Activated CD8-positive, alpha-beta T cell treated with anti-CD3 and anti-CD28 coated beads, Interleukin-2, amount 10 ng/mL, durations not matched to agents 7 days and 5 days (primary cell): Measurements from ENCODE around the gene CACNA1G. TPM values are rescaled to one million over a fixed set of nuclear protein-coding genes. Genes with fewer than 3 reads are reported as not detected.

Experiments used
- ATAC-seq: fragments of 150-1000 bp; cut with Tn5 transposase; one replicate; pipeline ENCODE4 v1.10.0; 2021; ENCODE audit warnings: moderate library complexity
- CTCF ChIA-PET: fragments of 350-600 bp; sonication (Branson Sonifier 250); formaldehyde crosslinking; loops from one replicate; lab custom pipeline; 2021; ENCODE audit warnings: antibody characterized with exemption; lab: Charles Lee
- POLR2A ChIA-PET: fragments of 350-600 bp; sonication (Branson Sonifier 250); formaldehyde crosslinking; loops from one replicate; lab custom pipeline; 2021; ENCODE audit warnings: antibody characterized with exemption; lab: Charles Lee
- DNase-seq: peaks from one replicate; pipeline ENCODE4 v3.0.0-alpha.2; 2020
- H3K27ac Mint-ChIP-seq: one replicate; pipeline ENCODE4 v1.8.0; 2021; ENCODE audit warnings: mild to moderate bottlenecking, mixed read lengths
- H3K27me3 Mint-ChIP-seq: one replicate; pipeline ENCODE4 v1.8.0; 2021; ENCODE audit warnings: low read depth, mixed read lengths
- H3K36me3 Mint-ChIP-seq: one replicate; pipeline ENCODE4 v1.8.0; 2021; ENCODE audit warnings: low read depth, mixed read lengths
- H3K4me1 Mint-ChIP-seq: one replicate; pipeline ENCODE4 v1.8.0; 2021; ENCODE audit warnings: low read depth, mixed read lengths
- H3K4me3 Mint-ChIP-seq: one replicate; pipeline ENCODE4 v1.8.0; 2021; ENCODE audit warnings: mild to moderate bottlenecking, mixed read lengths
- H3K9me3 Mint-ChIP-seq: one replicate; pipeline ENCODE4 v1.8.0; 2022; ENCODE audit warnings: mixed read lengths; ENCODE audit not compliant: insufficient read depth
- total RNA-seq, 2 experiments: library from RNA; stranded (reverse); gene quantifications; one replicate each; pipeline ENCODE4 v1.2.3, GENCODE V29; 2021

Gene CACNA1G
- total RNA-seq, 2 experiments from 2014 or later = not detected

DNA sequence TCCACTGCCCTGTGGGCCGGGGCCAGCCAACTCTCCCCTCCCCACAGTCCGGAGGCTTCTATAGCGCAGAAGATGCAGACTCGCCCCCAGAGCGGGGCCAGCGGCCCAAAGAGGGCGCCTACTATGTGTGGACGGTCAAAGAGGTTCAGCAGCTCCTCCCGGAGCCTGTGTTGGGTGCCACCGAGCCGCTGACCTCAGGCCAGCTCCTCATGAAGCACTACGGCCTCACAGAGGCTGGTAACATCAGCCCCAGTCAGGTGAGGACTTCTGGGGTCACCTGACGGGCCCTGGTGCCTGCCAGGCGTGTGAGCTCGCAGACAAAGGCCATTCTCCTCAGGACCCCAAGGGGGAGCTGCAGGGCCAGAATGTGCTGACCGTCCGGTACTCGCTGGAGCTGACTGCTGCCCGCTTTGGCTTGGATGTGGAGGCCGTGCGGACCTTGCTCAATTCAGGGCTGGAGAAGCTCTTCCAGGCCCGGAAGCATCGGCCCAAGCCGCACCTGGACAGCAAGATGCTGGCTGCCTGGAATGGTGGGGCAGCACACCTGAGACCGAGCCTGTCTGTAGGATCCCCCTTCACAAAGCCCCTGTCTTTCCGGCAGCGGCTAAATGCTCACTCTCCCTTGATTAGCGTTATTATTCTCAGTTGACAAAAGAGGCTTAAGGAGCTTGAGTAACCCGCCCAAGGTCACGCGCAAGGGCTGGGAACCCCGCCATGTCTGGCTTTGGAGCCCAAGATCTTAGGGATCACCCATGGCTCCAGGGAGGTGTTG, 9.7 kb upstream of the CACNA1G start:
- no peaks in the 10 kb centered on the region for H3K36me3 Mint-ChIP-seq
- H3K9me3 Mint-ChIP-seq = no peaks in the 10 kb centered on the region
- ATAC-seq (no peak), DNase-seq (no peak)
- no peak overlapping the region for H3K27ac Mint-ChIP-seq
- H3K4me3 Mint-ChIP-seq = no peak overlapping the region
- H3K4me1 Mint-ChIP-seq = peaks cover 11% of the 10 kb centered on the region
- CTCF ChIA-PET = interaction anchor here (1.1 to 2.2 kb wide), 5 partner anchors 9 to 77 kb away, joined by 4 to 9 read pairs (median 5); partner anchors contain the start of gene CACNA1G
- POLR2A ChIA-PET = no interaction called here
- H3K27me3 Mint-ChIP-seq = no peaks in the 10 kb centered on the region

DNA sequence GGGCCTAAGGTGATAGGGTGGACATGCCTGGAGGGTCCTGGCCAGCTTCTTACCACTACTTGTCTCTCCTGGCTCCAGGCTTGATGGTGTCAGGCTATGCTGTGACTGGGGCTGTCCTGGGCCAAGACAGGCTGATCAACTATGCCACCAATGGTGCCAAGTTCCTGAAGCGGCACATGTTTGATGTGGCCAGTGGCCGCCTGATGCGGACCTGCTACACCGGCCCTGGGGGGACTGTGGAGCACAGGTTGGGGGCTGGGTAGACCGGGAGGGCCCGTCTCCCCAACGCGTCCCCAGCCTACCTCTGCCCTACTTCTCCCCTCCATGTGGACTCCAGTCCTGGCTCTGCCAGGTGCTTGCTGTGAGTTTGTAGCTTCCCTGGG, 9.1 kb upstream of the CACNA1G start:
- no peaks in the 10 kb centered on the region for H3K27me3 Mint-ChIP-seq
- DNase-seq = no peak
- H3K4me1 Mint-ChIP-seq = peaks cover 11% of the 10 kb centered on the region
- no peak overlapping the region for H3K4me3 Mint-ChIP-seq
- H3K36me3 Mint-ChIP-seq = no peaks in the 10 kb centered on the region
- ChIA-PET CTCF (interaction anchor here (1.1 to 2.2 kb wide), 5 partner anchors 9 to 75 kb away, joined by 4 to 5 read pairs (median 4); partner anchors contain the start of gene CACNA1G), POLR2A (no interaction called here)
- no peak overlapping the region for H3K27ac Mint-ChIP-seq
- H3K9me3 Mint-ChIP-seq = no peaks in the 10 kb centered on the region
- no peak for ATAC-seq

DNA sequence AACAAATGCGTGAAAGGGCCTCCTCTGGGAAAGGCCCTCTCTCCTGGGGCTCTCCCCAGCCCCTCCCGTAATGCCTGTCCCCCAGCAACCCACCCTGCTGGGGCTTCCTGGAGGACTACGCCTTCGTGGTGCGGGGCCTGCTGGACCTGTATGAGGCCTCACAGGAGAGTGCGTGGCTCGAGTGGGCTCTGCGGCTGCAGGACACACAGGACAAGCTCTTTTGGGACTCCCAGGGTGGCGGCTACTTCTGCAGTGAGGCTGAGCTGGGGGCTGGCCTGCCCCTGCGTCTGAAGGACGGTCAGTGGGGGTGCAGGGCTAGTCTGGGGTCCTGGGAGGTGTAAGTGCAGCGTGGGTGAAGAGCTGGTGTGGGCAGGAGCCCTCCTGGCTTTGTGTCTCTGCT, 8.6 kb upstream of the CACNA1G start:
- ATAC-seq = no peak
- DNase-seq = no peak
- no peaks in the 10 kb centered on the region for H3K27me3 Mint-ChIP-seq
- CTCF ChIA-PET = interaction anchor here (1.2 to 2.2 kb wide), 2 partner anchors 11 to 74 kb away, joined by 4 read pairs; no protein-coding TSS in a partner anchor
- POLR2A ChIA-PET = no interaction called here
- H3K9me3 Mint-ChIP-seq = no peaks in the 10 kb centered on the region
- H3K4me3 Mint-ChIP-seq = no peak overlapping the region
- peaks cover 7% of the 10 kb centered on the region for H3K4me1 Mint-ChIP-seq
- H3K36me3 Mint-ChIP-seq = no peaks in the 10 kb centered on the region
- H3K27ac Mint-ChIP-seq = no peak overlapping the region

DNA sequence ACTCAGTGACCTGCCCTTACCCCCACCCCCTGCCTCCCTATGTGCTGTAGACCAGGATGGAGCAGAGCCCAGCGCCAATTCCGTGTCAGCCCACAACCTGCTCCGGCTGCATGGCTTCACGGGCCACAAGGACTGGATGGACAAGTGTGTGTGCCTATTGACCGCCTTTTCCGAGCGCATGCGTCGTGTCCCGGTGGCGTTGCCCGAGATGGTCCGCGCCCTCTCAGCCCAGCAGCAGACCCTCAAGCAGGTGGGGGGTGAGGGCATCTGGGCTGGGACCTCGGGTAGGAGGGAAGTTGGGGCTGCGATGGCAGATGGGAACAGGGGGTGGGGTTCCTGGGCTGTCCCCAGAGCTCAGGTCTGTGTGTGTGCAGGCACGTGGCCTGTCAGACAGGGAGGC, 6.3 kb upstream of the CACNA1G start:
- H3K36me3 Mint-ChIP-seq = no peaks in the 10 kb centered on the region
- DNase-seq = no peak
- no peak overlapping the region for H3K27ac Mint-ChIP-seq
- ATAC-seq = no peak
- ChIA-PET CTCF (no interaction called here), POLR2A (no interaction called here)
- H3K27me3 Mint-ChIP-seq = peaks cover 19% of the 10 kb centered on the region
- H3K9me3 Mint-ChIP-seq = no peaks in the 10 kb centered on the region
- H3K4me1 Mint-ChIP-seq = peaks cover 2% of the 10 kb centered on the region
- H3K4me3 Mint-ChIP-seq = no peak overlapping the region

DNA sequence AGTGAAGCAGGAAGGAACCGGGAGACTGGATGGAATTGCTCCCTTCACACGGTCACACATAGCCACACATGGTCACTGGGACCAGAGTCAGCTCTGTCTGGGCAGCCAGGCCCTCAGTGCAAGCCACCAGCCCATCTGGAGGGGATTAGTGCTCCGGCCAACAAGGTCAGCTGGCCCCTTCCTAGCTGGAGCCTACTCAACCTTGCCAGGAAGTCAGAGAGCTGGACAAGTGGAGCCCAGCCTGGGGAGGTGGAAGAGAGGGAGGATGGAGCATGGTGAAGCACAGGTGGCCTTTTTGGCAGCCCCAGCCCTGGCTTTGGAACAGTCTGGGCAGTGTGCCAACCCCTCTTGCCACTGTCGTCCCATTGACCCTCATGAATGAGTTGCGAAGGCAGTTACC, 3.7 kb upstream of the CACNA1G start:
- Mint-ChIP-seq H3K36me3 (no peaks in the 10 kb centered on the region), H3K4me3 (no peak overlapping the region), H3K27ac (no peak overlapping the region), H3K9me3 (no peaks in the 10 kb centered on the region), H3K4me1 (peaks cover 12% of the 10 kb centered on the region), H3K27me3 (peaks cover 29% of the 10 kb centered on the region)
- ChIA-PET CTCF (interaction anchor here (1.4 kb wide), 1 partner anchor 14 kb away, joined by 3 read pairs; no protein-coding TSS in a partner anchor), POLR2A (no interaction called here)
- ATAC-seq (no peak), DNase-seq (no peak)

DNA sequence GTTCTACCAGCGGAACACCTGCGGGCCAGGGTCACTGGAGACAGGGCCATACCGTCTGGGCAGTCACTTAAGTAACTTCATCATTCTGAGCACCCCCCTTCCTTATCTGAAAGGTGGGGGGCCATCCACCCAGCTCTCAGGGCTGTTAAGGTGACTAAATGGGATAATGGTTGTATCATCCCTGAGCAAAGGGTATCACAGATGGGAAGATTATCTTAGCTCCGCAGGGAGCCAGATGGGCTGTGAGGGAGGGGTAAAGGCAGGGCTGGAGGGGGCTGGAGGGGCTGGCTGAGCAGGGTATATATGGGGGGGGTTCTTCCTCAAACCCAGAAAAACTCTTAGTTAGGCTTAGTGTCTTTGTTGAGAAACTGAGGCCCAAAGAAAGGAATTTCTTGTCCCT, 2.9 kb upstream of the CACNA1G start:
- Mint-ChIP-seq H3K4me3 (no peak overlapping the region), H3K4me1 (peaks cover 17% of the 10 kb centered on the region), H3K27me3 (peaks cover 35% of the 10 kb centered on the region), H3K27ac (no peak overlapping the region), H3K9me3 (no peaks in the 10 kb centered on the region), H3K36me3 (no peaks in the 10 kb centered on the region)
- POLR2A ChIA-PET = no interaction called here
- ATAC-seq (no peak), DNase-seq (no peak)
- CTCF ChIA-PET = no interaction called here

DNA sequence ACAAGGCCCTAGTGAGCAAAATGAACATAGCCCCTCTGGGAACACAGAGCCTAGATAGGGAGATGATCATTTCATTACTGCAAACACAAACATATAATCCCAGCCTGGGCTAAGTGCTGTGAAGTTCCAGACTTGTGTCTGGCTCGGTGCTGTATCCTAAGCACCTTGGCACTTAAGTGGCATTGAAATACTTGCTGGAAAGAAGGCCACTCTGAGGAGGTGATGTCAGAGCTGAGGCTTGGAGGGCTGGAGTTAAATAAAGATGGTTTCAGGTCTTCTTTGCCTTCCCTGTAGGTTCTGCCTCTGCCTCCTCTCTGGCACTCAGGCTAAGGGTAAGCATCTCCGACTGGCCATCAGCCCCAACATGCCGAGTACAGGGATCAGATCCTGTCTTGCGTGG, 2.4 kb upstream of the CACNA1G start:
- no peak overlapping the region for H3K27ac Mint-ChIP-seq
- no peaks in the 10 kb centered on the region for H3K36me3 Mint-ChIP-seq
- no peak overlapping the region for H3K4me3 Mint-ChIP-seq
- ChIA-PET CTCF (no interaction called here), POLR2A (no interaction called here)
- H3K9me3 Mint-ChIP-seq = no peaks in the 10 kb centered on the region
- DNase-seq = no peak
- ATAC-seq = no peak
- peaks cover 38% of the 10 kb centered on the region for H3K27me3 Mint-ChIP-seq
- H3K4me1 Mint-ChIP-seq = peaks cover 17% of the 10 kb centered on the region

DNA sequence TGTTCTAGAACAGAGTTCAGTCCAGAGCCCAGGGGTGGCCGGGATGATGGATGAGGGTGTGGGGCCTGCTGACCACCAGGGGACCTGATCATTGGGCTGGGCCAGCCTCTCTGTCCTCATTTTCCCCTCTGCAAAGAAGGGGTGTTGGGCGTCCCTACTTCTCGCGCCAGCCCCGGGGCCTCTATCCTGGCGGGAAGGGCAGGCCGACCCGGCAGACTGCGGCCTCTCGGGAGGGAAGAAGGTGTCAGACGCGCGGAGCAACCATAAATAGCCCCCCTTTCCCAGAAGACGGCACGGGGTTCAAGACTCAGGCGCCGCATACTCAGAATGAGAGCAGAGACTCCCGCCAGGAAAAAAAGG, 2.0 kb upstream of the CACNA1G start:
- ATAC-seq (no peak), DNase-seq (no peak)
- peaks cover 42% of the 10 kb centered on the region for H3K27me3 Mint-ChIP-seq
- peaks cover 17% of the 10 kb centered on the region for H3K4me1 Mint-ChIP-seq
- POLR2A ChIA-PET = no interaction called here
- H3K9me3 Mint-ChIP-seq = no peaks in the 10 kb centered on the region
- CTCF ChIA-PET = no interaction called here
- H3K4me3 Mint-ChIP-seq = no peak overlapping the region
- H3K27ac Mint-ChIP-seq = no peak overlapping the region
- no peaks in the 10 kb centered on the region for H3K36me3 Mint-ChIP-seq

DNA sequence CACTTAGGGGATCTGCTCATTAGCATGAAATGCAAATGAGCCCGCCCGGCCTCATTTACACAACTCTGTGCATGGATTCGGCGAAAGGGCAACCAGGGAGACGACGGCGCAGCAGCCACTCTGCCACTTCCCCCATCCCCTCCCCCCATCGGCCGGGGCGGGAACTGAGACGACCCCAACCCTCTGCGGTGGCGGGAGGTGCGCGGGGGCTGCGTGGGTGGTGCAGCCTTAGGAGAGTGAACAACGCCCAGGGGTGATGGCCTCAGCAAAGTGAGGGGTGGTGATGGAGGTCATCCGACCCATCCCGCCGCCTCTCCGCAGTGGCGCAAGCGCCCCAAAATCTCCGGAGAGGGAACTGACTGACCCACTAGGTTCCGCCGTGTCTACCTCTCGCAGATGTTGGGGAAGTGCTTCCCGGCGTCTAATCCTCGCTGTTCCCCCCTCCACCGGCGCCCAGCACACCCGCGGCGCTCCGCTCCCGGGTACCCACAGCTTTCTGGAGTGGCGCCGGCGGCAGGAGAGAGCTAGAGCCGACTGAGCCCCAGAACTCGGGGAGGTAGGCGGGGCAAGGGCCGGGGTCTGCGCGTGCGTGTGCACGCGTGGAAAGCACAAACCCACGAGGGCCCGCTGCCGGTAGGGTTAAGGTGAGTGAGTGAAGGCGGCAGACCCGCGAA, 1.4 kb upstream of the CACNA1G start:
- ATAC-seq = no peak
- Mint-ChIP-seq H3K27ac (no peak overlapping the region), H3K4me1 (peaks cover 17% of the 10 kb centered on the region), H3K4me3 (no peak overlapping the region), H3K36me3 (no peaks in the 10 kb centered on the region), H3K9me3 (no peaks in the 10 kb centered on the region), H3K27me3 (peaks cover 48% of the 10 kb centered on the region)
- ChIA-PET CTCF (interaction anchor here (1.3 kb wide), 1 partner anchor 17 kb away, joined by 4 read pairs; no protein-coding TSS in a partner anchor), POLR2A (interaction anchor here (1.2 kb wide), 1 partner anchor 149 kb away, joined by 3 read pairs; no protein-coding TSS in a partner anchor)
- DNase-seq = no peak

DNA sequence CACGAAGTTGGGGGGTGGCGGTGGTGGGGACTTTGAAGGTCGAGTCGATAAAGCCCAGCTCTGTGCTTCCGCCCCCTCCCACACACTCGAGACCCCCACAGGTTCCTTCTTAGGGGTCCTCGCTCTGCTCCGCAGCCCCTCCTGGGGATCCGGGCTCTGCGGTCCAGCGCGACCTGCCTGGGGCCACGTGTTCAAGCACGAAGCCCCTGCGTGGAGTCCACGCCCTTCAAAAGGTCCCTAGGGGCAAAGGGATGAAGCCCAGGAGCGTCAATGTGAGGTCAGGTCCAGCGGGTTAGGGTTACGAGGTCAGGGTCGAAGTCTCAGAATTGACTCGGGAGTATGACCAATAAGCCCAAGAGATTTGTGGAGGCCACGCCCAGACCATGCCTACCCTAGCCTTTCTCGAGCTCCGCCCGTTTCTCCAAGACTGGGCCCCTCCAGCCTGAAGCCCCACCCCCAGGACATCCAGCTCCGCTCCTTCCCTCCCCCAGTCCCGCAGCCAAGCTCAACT, 786 bp upstream of the CACNA1G start:
- Mint-ChIP-seq H3K27me3 (peaks cover 53% of the 10 kb centered on the region), H3K9me3 (no peaks in the 10 kb centered on the region), H3K27ac (no peak overlapping the region), H3K4me3 (peak overlapping the region; percentile 56), H3K36me3 (no peaks in the 10 kb centered on the region), H3K4me1 (peaks cover 17% of the 10 kb centered on the region)
- ATAC-seq = peak; percentile 15
- peak; percentile 48 for DNase-seq
- CTCF ChIA-PET = interaction anchor here (1.1 to 1.3 kb wide), 2 partner anchors 9 to 18 kb away, joined by 4 to 5 read pairs; no protein-coding TSS in a partner anchor
- POLR2A ChIA-PET = interaction anchor here (1.2 kb wide), 1 partner anchor 149 kb away, joined by 3 read pairs; no protein-coding TSS in a partner anchor

DNA sequence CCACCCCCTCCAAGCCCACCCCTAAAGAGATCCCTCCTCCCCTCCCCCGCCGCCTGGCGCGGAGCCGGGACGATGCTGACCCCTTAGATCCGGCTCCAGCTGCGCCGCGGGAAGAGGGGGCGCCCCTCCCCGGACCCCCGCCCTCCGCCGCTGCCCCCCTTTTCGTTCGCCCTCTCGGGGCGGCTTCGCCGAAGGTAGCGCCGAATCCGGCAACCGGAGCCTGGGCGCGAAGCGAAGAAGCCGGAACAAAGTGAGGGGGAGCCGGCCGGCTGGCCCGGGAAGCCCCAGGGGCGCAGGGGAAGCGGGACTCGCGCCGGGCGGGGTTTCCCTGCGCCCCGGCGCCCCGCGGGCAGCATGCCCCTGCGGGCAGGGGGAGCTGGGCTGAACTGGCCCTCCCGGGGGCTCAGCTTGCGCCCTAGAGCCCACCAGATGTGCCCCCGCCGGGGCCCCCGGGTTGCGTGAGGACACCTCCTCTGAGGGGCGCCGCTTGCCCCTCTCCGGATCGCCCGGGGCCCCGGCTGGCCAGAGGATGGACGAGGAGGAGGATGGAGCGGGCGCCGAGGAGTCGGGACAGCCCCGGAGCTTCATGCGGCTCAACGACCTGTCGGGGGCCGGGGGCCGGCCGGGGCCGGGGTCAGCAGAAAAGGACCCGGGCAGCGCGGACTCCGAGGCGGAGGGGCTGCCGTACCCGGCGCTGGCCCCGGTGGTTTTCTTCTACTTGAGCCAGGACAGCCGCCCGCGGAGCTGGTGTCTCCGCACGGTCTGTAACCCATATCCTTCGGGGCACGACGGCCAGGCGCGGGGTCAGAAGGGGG, 623 bp downstream of the CACNA1G start:
- H3K4me3 Mint-ChIP-seq = no peak overlapping the region
- H3K27me3 Mint-ChIP-seq = peaks cover 63% of the 10 kb centered on the region
- DNase-seq = no peak
- ChIA-PET CTCF (interaction anchor here (0.7 to 1.1 kb wide), 2 partner anchors 10 to 65 kb away, joined by 3 to 5 read pairs; no protein-coding TSS in a partner anchor), POLR2A (no interaction called here)
- H3K9me3 Mint-ChIP-seq = no peaks in the 10 kb centered on the region
- peaks cover 19% of the 10 kb centered on the region for H3K4me1 Mint-ChIP-seq
- no peak for ATAC-seq
- no peaks in the 10 kb centered on the region for H3K36me3 Mint-ChIP-seq
- H3K27ac Mint-ChIP-seq = no peak overlapping the region
